ENCODE results near the gene CEP164. TPM values are rescaled to one million over a fixed set of nuclear protein-coding genes. Genes with fewer than 3 reads are reported as not detected.
"Not testable (repeated sequence)": the region's sequence is repeated elsewhere in the genome, so short reads cannot be mapped to it uniquely, and the experiment has no call there.

CEP164 gene
- total RNA-seq, 1 donor from 2014 or later, result 19.6 TPM

DNA sequence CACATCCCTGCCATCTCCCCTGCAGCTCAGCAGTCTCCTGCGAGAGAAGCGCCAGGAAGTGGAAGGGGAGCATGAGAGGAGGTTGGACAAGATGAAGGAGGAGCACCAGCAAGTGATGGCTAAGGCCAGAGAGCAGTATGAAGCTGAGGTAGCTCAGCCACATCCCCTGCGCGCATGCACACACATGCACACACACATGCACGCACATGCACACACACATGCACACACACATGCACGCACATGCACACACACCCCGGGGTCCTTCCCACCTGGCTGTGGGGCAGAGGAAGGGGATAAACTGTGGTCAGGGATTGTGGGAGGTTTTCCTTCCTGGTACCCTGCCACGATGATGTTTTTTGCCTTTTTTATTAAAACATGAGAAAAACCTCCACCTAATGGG, 65.3 kb downstream of the CEP164 start:
- DNase-seq (ENCODE audit: low read depth in 2 of 2), result no peak

DNA sequence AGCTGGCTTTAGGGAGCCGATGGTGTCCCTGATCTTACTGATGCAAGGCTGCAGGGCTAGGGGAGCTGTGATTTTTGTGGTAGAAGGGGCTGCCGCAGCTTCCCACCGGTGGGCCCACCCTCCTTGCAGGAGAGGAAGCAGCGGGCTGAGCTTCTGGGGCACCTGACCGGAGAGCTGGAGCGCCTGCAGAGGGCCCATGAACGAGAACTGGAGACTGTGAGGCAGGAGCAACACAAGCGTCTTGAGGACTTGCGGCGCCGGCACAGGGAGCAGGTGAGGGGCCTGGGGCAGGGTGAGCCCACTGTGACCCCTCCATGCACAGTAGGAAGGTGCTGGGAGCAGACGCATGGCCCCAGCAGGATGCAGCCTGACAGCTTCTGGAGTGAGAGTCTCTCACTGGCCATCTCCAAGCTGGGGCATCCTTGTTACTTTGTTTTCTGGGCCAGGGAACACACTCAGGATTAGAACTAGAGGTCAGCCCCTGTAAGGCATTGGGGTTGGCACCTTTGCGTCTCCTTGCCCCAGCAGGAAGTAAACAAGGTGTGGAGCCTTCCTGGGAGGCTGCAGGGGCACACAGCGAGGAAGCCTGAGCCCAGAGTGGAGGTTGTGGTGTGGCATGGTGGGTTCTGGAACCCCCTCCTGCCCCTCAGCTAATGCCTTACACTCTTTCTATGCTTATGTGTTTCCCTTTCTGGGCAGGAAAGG, 66.7 kb downstream of the CEP164 start:
- no peak for DNase-seq (ENCODE audit: low read depth in 2 of 2)

GRCh38 chr11:117395476-117395875, 67.8 kb downstream of the CEP164 start:
- no peak for DNase-seq (ENCODE audit: low read depth in 2 of 2)

GRCh38 chr11:117396970-117397369, 69.3 kb downstream of the CEP164 start:
- DNase-seq (ENCODE audit: low read depth in 2 of 2), result no peak

DNA sequence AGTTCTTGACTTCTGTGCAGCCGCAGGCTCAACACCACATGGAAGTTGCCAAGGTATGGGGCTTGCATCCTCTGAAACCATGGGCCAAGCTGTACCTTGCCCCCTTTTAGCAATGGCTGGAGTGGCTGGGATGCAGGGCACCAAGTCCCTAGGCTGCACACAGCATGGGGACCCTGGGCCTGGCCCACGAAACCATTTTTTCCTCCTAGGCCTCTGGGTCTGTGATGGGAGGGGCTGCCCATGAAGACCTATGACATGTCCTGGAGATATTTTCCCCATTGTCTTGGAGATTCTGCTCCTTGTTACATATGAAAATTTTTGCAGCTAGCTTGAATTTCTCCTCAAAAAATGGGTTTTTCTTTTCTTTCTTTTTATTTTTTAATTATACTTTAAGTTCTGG, 71.0 kb downstream of the CEP164 start:
- not testable (repeated sequence) for DNase-seq (ENCODE audit: low read depth in 2 of 2)

DNA sequence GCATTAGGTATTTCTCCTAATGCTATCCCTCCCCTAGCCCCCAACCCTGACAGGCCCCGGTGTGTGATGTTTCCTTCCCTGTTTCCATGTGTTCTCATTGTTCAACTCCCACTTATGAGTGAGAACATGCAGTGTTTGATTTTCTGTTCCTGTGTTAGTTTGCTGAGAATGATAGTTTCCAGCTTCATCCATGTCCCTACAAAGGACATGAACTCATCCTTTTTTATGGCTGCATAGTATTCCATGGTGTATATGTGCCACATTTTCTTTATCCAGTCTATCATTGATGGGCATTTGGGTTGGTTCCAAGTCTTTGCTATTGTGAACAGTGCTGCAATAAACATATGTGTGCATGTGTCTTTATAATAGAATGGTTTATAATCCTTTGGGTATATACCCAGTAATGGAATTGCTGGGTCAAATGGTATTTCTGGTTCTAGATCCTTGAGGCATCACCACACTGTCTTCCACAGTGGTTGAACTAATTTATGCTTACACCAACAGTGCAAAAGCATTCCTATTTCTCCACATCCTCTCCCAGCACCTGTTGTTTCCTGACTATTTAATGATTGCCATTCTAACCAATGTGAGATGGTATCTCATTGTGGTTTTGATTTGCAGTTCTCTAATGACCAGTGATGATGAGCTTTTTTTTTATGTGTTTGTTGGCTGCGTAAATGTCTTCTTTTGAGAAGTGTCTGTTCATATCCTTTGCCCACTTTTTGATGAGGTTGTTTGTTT, 71.6 kb downstream of the CEP164 start:
- DNase-seq (ENCODE audit: low read depth in 2 of 2), result not testable (repeated sequence)

- not testable (repeated sequence) for DNase-seq (ENCODE audit: low read depth in 2 of 2)
These were observed 78.2 kb downstream of the CEP164 start for GRCh38 chr11:117405898-117406297.

- no peak for DNase-seq (ENCODE audit: low read depth in 2 of 2)
These were observed 79.4 kb downstream of the CEP164 start for GRCh38 chr11:117407016-117407415.

- no peak for DNase-seq (ENCODE audit: low read depth in 2 of 2)
These were observed 80.7 kb downstream of the CEP164 start for GRCh38 chr11:117408356-117408755.

DNA sequence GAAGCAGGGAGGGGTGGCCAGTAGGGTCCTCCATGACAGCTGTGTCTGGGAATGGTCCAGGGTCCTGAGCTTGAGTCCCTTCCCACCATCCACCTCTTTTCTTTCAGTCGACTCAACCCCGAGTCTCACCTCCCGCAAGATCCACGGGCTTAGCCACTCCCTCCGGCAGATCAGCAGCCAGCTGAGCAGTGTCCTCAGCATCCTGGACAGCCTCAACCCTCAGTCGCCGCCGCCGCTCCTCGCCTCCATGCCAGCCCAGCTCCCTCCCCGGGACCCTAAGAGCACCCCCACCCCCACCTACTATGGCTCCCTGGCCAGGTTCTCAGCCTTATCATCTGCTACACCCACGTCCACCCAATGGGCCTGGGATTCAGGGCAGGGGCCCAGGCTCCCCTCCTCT, 81.9 kb downstream of the CEP164 start:
- no peak for DNase-seq (ENCODE audit: low read depth in 2 of 2)

DNA sequence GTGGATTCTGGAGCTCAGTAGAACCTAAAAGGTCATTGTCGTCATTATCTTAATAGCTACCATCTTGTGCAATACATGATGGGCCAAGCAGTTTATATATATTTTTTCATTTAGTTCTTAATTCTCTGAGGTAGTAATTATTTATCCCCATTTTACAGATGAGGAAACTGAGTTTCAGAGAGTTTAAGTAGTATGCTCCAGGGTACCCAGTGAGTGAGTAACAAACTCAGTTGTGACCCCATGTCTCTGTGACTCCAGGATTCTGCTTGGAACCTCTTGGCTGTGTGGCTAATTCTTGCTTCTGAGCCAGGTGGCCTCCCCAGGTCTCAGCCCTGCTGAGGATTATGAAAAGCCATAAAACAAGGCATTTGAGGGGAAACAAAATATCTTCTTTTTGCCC, 82.6 kb downstream of the CEP164 start:
- no peak for DNase-seq (ENCODE audit: low read depth in 2 of 2)

DNA sequence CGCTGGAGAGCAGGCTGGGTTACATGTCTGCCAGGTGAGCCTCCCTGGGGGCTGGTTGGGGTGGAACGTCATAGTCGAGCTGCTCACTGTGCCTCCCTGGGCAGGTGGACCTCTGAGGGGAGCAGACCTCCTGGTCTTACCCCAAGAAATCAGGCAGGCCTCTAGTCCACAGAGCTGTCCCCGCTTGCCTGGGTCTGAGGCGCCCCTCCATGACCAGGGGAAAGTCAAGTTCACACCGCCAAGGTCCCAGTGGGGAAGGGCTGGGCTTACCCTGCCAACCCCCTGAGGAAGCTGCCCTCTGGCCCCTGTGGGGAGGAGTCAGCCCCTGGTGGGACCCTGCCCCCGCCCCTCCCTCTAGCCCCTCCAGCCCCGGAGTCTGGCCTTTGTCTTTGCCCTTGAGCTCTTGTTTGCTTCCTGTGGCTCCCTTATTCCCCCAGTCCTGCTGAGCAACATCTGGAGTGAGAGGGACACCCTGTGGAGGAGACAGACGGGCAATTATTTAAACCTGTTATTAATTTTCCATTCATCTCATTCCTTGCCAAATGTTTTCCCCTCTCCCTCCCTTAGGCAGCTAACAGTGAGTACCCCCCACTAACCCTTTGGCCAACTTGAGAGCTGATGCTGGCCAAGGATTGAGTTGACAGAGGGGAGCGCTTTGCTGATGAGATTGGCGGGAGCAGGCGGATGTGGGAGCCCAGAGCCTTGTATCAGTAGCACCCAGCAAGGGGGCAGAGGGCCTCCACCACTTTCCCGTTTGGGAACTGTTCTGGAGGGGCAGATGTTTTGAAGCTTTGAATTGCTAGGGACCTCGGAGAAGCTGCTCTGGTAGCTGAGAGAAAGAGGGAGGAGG, 83.4 kb downstream of the CEP164 start:
- no peak for DNase-seq (ENCODE audit: low read depth in 2 of 2)

DNA sequence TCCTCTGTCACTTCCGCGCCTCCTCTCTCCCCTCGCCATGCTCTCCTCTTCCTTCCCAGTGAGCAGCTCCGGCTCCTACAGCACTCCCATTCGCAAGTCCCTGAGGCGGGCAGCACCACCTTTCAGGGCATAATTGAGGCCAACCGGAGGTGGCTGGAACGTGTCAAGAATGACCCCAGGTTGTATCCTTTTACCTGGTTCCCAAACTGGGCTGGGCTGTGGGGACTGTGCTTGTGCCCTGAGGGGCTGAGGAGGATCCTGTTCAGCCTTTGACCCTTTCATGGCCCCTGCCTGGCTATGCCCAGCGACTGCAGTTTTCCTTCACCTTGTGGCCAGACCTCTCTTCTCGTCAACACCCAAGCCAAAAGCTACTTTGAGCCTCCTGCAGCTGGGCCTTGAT, 84.1 kb downstream of the CEP164 start:
- DNase-seq (ENCODE audit: low read depth in 2 of 2), result no peak

GRCh38 chr11:117412176-117412575, 84.5 kb downstream of the CEP164 start:
- DNase-seq (ENCODE audit: low read depth in 2 of 2), result no peak

GRCh38 chr11:117412653-117413275, 85.1 kb downstream of the CEP164 start:
- DNase-seq (ENCODE audit: low read depth in 2 of 2), result no peak

DNA sequence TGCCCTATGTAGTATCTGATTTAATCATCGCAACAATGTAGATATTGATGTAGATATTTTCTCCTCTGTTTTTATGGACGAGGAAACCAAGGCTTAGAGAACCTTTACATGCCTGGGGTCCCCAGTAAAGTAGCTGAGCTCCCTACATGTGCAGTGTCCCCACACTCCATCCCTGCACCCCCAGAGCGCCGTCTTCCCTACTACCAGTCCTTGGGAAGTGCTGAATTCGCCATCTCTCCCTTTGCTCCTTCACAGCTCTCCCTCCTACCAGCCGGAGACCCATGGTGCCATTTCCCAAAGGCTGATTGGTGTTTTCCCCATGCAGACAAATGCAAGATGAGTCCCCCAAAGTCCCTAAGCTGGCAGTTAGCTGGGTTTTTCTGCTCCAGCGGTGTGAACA, 86.0 kb downstream of the CEP164 start:
- no peak for DNase-seq (ENCODE audit: low read depth in 2 of 2)

GRCh38 chr11:117414724-117415123, 87.1 kb downstream of the CEP164 start:
- DNase-seq (ENCODE audit: low read depth in 2 of 2), result no peak

- DNase-seq (ENCODE audit: low read depth in 2 of 2), result no peak
These were observed 87.8 kb downstream of the CEP164 start for GRCh38 chr11:117415358-117415896.

- no peak for DNase-seq (ENCODE audit: low read depth in 2 of 2)
These were observed 89.7 kb downstream of the CEP164 start for GRCh38 chr11:117417342-117417741.

DNA sequence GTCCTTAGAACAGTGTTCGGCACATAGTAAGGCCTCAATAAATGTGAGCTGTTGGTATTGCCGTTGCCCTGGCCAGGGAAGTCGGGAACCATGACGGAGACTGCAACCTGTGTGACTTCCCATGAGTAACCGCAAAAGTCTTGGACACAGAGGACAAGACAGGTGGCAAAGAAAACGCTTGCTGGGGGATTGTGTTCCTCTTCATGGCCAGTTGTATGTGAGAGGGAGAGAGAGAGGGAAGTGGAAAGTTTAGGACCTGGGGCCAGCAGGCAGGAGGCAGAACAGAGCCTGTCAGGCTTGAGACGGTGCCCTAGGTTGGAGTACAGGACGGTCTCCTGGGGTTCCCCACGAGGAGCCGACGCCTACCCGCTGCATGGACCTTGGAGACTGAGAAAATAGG, 90.2 kb downstream of the CEP164 start:
- DNase-seq (ENCODE audit: low read depth in 2 of 2), result no peak

GRCh38 chr11:117418737-117419481, 91.3 kb downstream of the CEP164 start:
- DNase-seq (ENCODE audit: low read depth in 2 of 2), result no peak
